Measurements from ENCODE around the gene LSS.
A peak's percentile ranks its signal among the peaks of the same experiment; 100 is the strongest.
"Not testable (repeated sequence)": the region's sequence is repeated elsewhere in the genome, so short reads cannot be mapped to it uniquely, and the experiment has no call there.

Gene LSS

GRCh38 chr21:46203203-46203600, 25.4 kb downstream of the LSS start:
- no peak for DNase-seq

GRCh38 chr21:46202592-46203202, 25.9 kb downstream of the LSS start:
- no peak for DNase-seq

- DNase-seq, result not testable (repeated sequence)
These were observed 27.4 kb downstream of the LSS start for GRCh38 chr21:46200877-46201803.

- no peak for DNase-seq
These were observed 28.9 kb downstream of the LSS start for GRCh38 chr21:46199436-46200373.

GRCh38 chr21:46196733-46197132, 31.8 kb downstream of the LSS start:
- no peak for DNase-seq

- no peak for DNase-seq
These were observed 32.9 kb downstream of the LSS start for GRCh38 chr21:46195595-46196195.

GRCh38 chr21:46194374-46195334, 33.9 kb downstream of the LSS start:
- DNase-seq, result no peak

- no peak for DNase-seq
These were observed 34.7 kb downstream of the LSS start for GRCh38 chr21:46193829-46194373.

GRCh38 chr21:46191686-46192575, 36.6 kb downstream of the LSS start:
- DNase-seq, result no peak

GRCh38 chr21:46191257-46191685, 37.3 kb downstream of the LSS start:
- DNase-seq, result no peak

GRCh38 chr21:46190491-46191131, 38.0 kb downstream of the LSS start:
- no peak for DNase-seq

GRCh38 chr21:46189959-46190490, 38.5 kb downstream of the LSS start:
- DNase-seq, result no peak

- no peak for DNase-seq
These were observed 39.2 kb downstream of the LSS start for GRCh38 chr21:46189213-46189958.

- peak in 1 of 2 donors; percentile 28 for DNase-seq
These were observed 40.1 kb downstream of the LSS start for GRCh38 chr21:46188226-46189212.

- DNase-seq, result no peak
These were observed 40.8 kb downstream of the LSS start for GRCh38 chr21:46187814-46188213.

- no peak for DNase-seq
These were observed 41.3 kb downstream of the LSS start for GRCh38 chr21:46187261-46187660.

GRCh38 chr21:46185716-46186115, 42.9 kb downstream of the LSS start:
- no peak for DNase-seq
